Right cardiac atrium (tissue), 5 donors: ENCODE results near the gene SKA3. TPM values are rescaled to one million over a fixed set of nuclear protein-coding genes. Genes with fewer than 3 reads are reported as not detected.
"Not testable (repeated sequence)": the region's sequence is repeated elsewhere in the genome, so short reads cannot be mapped to it uniquely, and the experiment has no call there.

ENCODE experiments used
- ATAC-seq, 2 donors: fragments of 200-7000 bp; cut with Tn5 transposase; one replicate each; pipeline versions ENCODE4 v1.8.0 to v1.9.1; 2020; ENCODE audit warnings: moderate library complexity in 2 of 2, mild to moderate bottlenecking in 1 of 2
- DNase-seq, 3 donors: peaks; one replicate each; pipeline ENCODE4 v3.0.0-alpha.2; 2020
- H3K27ac ChIP-seq: one replicate; pipeline ENCODE4 v1.5.1; 2013; ENCODE audit warnings: mild to moderate bottlenecking, low read length, control low read depth, moderate library complexity
- H3K27me3 ChIP-seq: one replicate; pipeline ENCODE4 v1.6.1; 2013; ENCODE audit not compliant: control insufficient read depth, insufficient read depth
- H3K4me1 ChIP-seq: one replicate; pipeline ENCODE4 v1.6.1; 2013; ENCODE audit warnings: low read length; ENCODE audit not compliant: control insufficient read depth, insufficient read depth
- H3K4me3 ChIP-seq: one replicate; pipeline ENCODE4 v1.5.1; 2013; ENCODE audit warnings: low read length, control low read depth
- H3K9me3 ChIP-seq: one replicate; pipeline ENCODE4 v1.6.1; 2013; ENCODE audit warnings: low read length; ENCODE audit not compliant: control insufficient read depth
- WGBS: extraction: QIAGEN DNeasy Blood & Tissue Kit; methylation state at CpG from one replicate; pipeline ENCODE4 v1.1.7; 2013; 5-methylcytosine and 5-hydroxymethylcytosine counted together
- intact Hi-C, 4 donors: fragments of 100-400 bp; cut with DNase I; formaldehyde crosslinking; loops; one replicate each; pipeline versions ENCODE4 v1.11.0 to v1.14.0; 2022 to 2023
- long read RNA-seq, 4 donors: library from polyadenylated mRNA; unstranded; transcript quantifications; one replicate each; pipeline ENCODE4 v2.0.0, GENCODE V29; 2020 to 2021
- polyA plus RNA-seq: library from polyadenylated mRNA; stranded (reverse); fragments of 200-250 nt; gene quantifications from one replicate; pipeline ENCODE4 v1.2.3, GENCODE V29; 2013
- total RNA-seq, 4 donors: library from RNA; stranded (reverse); fragmentation: NEBNext Ultra II Directional; extraction: Animal tissue kit (Norgen Biotek cat#: 25700); gene quantifications; one replicate each; pipeline ENCODE4 v1.2.1, GENCODE V29; 2021
- donor health status: healthy with polysubstance abuse.
- donor health status: DM: no; HTN: yes; CAD: no.
- donor health status: DM: no; HTN: no; CAD: no.
- donor health status: DM: no; HTN: yes; CAD: no; lungs with severe emphysema.
- donor health status: DM: yes; HTN: yes; CAD: no.

SKA3 gene
- under 1 TPM in 3 of 4 donors, not detected in 1; 0.23 to 0.91 (median 0.68) TPM for total RNA-seq
- 0.07 TPM for polyA plus RNA-seq
- long read RNA-seq, donor 1, partial matches to known transcripts = 1 of 1 reads
- long read RNA-seq, donor 1, other reads (novel, unspliced or antisense) = 0 of 1 reads
- long read RNA-seq, donor 2 = 0 reads
- long read RNA-seq, donor 3 = 0 reads
- long read RNA-seq, donor 4, partial matches to known transcripts = 0 of 1 reads
- long read RNA-seq, donor 4, other reads (novel, unspliced or antisense) = 1 of 1 reads

- H3K9me3 ChIP-seq = no peaks in the 10 kb centered on the region
- peaks cover 2% of the 10 kb centered on the region for H3K4me1 ChIP-seq
- peak within 1 kb of the TSS; percentile 67 for H3K4me3 ChIP-seq
- under 1% methylated on average over 93 of the region's 93 CpGs for WGBS
- no peaks in the 10 kb centered on the region for H3K27me3 ChIP-seq
- peak within 1 kb of the TSS; percentile 95 for H3K27ac ChIP-seq
- intact Hi-C loops = loop anchor here in 1 of 4 donors (10.0 kb wide), 1 partner anchor 232 kb away; no protein-coding TSS in a partner anchor
- peak; percentile 93 to 97 (median 97) for DNase-seq
- ATAC-seq = peak; percentile 99
These were observed at the start of gene SKA3, which contains the start of gene MRPL57 for GRCh38 chr13:21176215-21176981. TSS of gene SKA3 (minus strand) at chr13:21176552. CDS start at chr13:21176477, 75 bp downstream. TSS of gene MRPL57 (plus strand) at chr13:21176658. CDS start at chr13:21176917, 259 bp downstream.

- DNase-seq (no peak), ATAC-seq (no peak)
- intact Hi-C loops = no loop called here
- Histone ChIP-seq H3K4me1 (no peaks in the 10 kb centered on the region), H3K4me3 (no peak overlapping the region), H3K9me3 (no peaks in the 10 kb centered on the region), H3K27me3 (no peaks in the 10 kb centered on the region), H3K27ac (no peak overlapping the region)
- 88% methylated on average over 6 of the region's 6 CpGs for WGBS
These were observed 48.7 kb upstream of the SKA3 start for GRCh38 chr13:21225082-21225481.

DNA sequence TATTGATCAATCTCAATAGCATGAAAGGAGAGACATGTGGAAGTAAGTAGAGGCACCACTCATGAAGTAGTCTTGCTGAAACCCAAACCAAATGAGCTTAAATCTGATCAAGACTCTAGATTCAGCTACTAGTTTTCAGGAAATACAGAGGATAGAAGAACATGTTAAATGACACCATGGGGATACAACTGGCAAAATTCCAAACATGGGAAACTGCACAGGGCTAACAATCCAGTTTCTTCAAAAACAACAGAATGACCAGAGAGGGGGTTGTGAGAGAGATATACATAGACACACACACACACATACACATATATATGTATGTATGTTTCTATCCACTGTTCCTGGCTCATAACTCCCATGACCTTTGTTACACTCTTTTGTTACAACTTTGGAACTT, 44.9 kb upstream of the SKA3 start:
- no peaks in the 10 kb centered on the region for H3K27me3 ChIP-seq

DNA sequence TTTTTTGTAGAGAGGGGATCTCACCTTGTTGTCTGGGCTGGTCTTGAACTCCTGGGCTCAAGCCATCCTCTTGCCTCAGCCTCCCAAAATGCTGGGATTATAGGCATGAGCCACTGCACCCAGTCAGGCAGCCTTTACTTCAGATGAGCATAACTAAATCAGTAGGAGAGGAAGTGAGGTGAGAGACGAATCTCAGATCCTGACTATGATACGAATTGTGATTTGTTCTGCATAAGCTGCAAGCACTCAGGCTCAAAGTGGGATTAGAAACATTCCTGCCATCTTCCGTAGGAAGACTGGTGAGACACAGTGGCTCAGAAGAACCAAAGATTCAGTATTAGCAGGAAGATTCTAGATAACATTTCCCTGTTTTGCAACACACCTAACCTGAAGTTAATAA, 43.4 kb upstream of the SKA3 start:
- ATAC-seq, intact Hi-C loops, DNase-seq, H3K4me1 ChIP-seq, H3K27ac ChIP-seq, H3K27me3 ChIP-seq, H3K9me3 ChIP-seq, H3K4me3 ChIP-seq: not testable (repeated sequence)
- WGBS = 68% methylated on average over 3 of the region's 3 CpGs

More for the DNA sequence above, 44.9 kb upstream of the SKA3 start:
- intact Hi-C loops = no loop called here
- Histone ChIP-seq H3K27ac (no peak overlapping the region), H3K4me3 (no peak overlapping the region), H3K9me3 (no peaks in the 10 kb centered on the region), H3K4me1 (no peaks in the 10 kb centered on the region)
- ATAC-seq = no peak
- DNase-seq = no peak

DNA sequence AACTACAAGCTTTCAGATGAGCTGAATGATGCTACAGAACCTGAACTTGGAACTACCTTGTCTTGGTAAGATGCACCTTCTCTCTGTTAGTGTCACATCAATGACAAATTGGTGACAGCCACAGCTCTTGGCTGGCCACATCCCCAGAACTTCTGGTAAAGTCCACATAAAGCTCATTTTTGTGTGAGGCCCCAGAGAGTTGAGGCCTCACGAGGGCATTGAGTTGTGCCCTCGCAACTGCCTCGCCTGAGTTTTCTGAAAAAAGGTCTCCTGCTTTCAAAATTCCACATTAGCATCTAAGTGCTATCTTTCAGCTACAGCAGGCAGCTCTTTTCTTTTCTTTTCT, 42.7 kb upstream of the SKA3 start:
- H3K27me3 ChIP-seq = no peaks in the 10 kb centered on the region
- DNase-seq (no peak), ATAC-seq (no peak)
- no peak overlapping the region for H3K4me3 ChIP-seq
- intact Hi-C loops = no loop called here
- 72% methylated on average over 3 of the region's 3 CpGs for WGBS
- no peak overlapping the region for H3K27ac ChIP-seq
- no peaks in the 10 kb centered on the region for H3K4me1 ChIP-seq
- no peaks in the 10 kb centered on the region for H3K9me3 ChIP-seq

DNA sequence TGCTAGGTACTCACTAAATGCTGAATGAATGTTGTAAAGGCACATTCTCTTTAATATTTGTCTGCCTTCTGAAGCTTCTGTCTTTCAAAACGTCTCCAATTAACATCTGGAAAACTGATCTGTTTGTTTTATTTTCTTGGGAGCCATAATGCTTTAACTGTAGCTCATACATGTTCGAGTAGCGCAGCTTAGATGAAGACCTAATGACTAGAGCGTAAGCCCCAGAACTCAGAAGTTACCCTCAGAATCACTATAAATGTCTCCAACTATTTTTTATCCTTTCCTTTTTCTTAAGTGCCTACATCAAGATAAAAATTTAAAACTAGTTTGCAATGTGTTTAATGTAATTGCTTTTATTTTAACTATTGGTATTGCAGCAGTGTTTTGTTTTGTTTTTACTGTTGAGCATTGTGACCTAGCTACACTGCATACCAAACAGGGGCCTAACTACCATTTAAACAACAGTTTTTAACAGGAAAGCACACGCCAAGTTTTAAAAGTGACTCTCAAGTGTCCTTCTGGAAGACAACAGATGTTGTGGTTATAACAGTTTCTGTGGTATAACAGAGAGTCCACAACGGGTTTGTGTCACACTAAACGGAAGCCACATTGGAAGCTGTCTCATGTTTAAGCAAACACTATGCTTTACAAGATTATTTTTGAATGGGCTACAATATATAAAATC, 42.1 kb upstream of the SKA3 start:
- intact Hi-C loops = no loop called here
- ATAC-seq (no peak), DNase-seq (no peak)
- H3K27me3 ChIP-seq = no peaks in the 10 kb centered on the region
- H3K27ac ChIP-seq = no peak overlapping the region
- 64% methylated on average over 7 of the region's 7 CpGs for WGBS
- H3K4me1 ChIP-seq = no peaks in the 10 kb centered on the region
- H3K4me3 ChIP-seq = no peak overlapping the region
- no peaks in the 10 kb centered on the region for H3K9me3 ChIP-seq

DNA sequence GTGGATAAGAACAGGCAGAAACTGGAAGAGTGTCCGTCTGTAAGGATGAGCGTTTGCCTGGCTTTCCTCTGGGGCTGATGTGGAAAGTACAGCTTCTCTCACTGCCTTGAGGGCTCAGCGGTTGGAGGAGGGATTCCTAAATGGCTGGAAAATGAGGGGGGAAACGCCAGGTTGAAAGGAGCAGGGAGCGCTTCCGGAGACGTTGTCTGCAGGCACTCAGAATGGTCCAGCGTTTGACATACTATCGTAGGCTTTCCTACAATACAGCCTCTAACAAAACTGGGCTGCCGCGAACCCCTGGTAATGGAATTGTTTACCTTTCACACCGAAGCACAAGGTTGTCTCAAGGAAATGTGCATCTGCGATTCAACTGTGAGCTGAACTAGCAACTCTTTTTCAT, 40.0 kb upstream of the SKA3 start:
- intact Hi-C loops = no loop called here
- Histone ChIP-seq H3K27me3 (no peaks in the 10 kb centered on the region), H3K4me3 (no peak overlapping the region), H3K27ac (no peak overlapping the region), H3K9me3 (no peaks in the 10 kb centered on the region), H3K4me1 (no peaks in the 10 kb centered on the region)
- 39% methylated on average over 13 of the region's 13 CpGs for WGBS
- DNase-seq (no peak), ATAC-seq (no peak)

DNA sequence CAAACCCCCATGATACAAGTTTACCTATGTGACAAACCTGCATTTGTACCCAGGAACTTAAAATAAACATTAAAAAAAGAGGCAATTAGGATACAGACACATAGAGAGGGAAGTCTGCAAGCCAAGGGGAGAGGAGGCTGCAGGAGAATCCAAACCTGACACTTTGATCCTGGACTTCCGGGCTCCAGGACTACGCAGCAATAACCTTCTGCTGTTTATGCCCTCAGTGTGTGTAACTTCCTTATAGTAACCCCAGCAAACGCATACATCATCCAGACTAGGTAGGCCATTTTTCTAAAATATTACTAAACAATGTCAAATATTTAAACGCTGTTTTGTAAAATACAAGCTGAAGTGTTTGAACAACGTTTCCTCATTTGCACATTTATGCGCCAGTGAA, 39.1 kb upstream of the SKA3 start:
- H3K4me1 ChIP-seq, H3K9me3 ChIP-seq, H3K4me3 ChIP-seq, H3K27ac ChIP-seq, H3K27me3 ChIP-seq, DNase-seq, intact Hi-C loops, ATAC-seq: not testable (repeated sequence)
- 87% methylated on average over 6 of the region's 6 CpGs for WGBS

DNA sequence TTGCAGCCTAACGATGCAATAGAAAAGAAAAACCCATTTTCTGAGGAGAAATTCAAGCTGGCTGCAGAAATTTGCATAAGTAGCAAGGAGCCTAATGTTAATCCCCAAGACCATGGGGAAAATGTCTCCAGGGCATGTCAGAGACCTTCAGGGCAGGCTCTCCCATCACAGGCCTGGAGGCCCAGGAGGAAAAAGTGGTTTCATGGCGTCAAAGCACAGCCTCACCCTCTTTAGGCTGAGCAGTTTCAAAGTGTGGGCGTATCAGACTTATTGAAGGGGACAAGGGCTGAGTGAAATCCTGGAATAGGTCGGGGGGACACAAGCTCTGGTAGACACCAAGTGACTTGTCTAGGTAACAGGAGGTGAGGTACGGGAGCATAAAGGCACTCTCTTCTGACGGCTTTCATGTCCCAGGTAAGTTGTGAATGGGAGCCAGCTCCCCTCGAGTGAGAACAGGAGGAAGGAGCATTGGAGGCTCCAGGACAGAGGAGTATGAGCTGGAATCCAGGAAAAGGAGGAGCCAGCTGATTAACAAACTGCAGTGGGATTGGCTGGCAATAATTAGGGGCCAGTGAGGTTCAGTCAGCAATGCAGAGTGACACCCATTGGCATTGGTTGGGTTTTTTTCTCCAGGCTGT, 35.9 kb upstream of the SKA3 start:
- intact Hi-C loops = no loop called here
- ATAC-seq = no peak
- 82% methylated on average over 7 of the region's 7 CpGs for WGBS

DNA sequence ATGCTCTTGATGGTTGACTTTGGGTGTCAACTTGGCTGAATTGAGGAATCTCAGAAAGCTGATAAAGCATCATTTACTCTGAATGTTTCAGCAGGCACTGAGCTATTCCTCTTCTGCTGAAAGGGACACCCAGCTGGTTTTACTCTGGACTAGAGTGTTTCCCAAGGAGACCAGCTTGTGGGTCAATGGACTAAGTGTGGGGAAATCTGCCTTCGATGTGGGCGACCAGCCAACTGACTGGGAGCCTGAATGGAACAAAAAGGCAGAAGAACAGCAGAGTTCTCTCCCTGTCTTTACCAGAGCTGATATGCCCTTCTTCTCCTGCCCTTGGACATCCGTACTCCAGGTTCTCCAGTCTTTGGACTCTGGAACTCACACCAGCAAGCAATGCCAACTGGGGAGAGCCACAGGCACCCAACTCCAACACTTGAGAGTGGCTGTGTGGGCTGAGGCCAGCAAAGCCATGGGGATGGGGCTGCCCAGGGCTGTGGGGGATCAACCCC, 32.4 kb upstream of the SKA3 start:
- H3K27me3 ChIP-seq = no peaks in the 10 kb centered on the region
- H3K9me3 ChIP-seq = no peaks in the 10 kb centered on the region
- intact Hi-C loops = no loop called here
- no peak overlapping the region for H3K27ac ChIP-seq
- no peak for ATAC-seq
- H3K4me3 ChIP-seq = no peak overlapping the region
- no peak for DNase-seq
- H3K4me1 ChIP-seq = no peaks in the 10 kb centered on the region
- 74% methylated on average over 3 of the region's 3 CpGs for WGBS

More for the DNA sequence above, 35.9 kb upstream of the SKA3 start:
- Histone ChIP-seq H3K27ac (no peak overlapping the region), H3K4me1 (no peaks in the 10 kb centered on the region), H3K4me3 (no peak overlapping the region), H3K9me3 (no peaks in the 10 kb centered on the region), H3K27me3 (no peaks in the 10 kb centered on the region)
- no peak for DNase-seq
